COLO668 (cell line): ENCODE data around the gene LRRC42.
A peak's percentile ranks its signal among the peaks of the same experiment; 100 is the strongest.

Experiments used
- DNase-seq: peaks from one replicate; lab custom pipeline; 2025; ENCODE audit not compliant: unreplicated experiment; lab: John Stamatoyannopoulos, UW

LRRC42 gene

GRCh38 chr1:53942127-53942957, 3.8 kb upstream of the LRRC42 start:
- DNase-seq, result no peak

GRCh38 chr1:53943090-53943489, 3.1 kb upstream of the LRRC42 start:
- DNase-seq, result no peak

- DNase-seq, result no peak
Observed at GRCh38 chr1:53943490-53944043, 2.6 kb upstream of the LRRC42 start.

GRCh38 chr1:53944469-53945182, 1.5 kb upstream of the LRRC42 start:
- no peak for DNase-seq

GRCh38 chr1:53945183-53945432, 1.0 kb upstream of the LRRC42 start:
- DNase-seq, result no peak

GRCh38 chr1:53945433-53946251, 508 bp upstream of the LRRC42 start, which contains the start of gene IFT25:
IFT25 (minus strand) TSS chr1:53945699; CDS start chr1:53940082, 5,617 bp downstream.
- peak; percentile 100 for DNase-seq

GRCh38 chr1:53947172-53947907, 1.2 kb downstream of the LRRC42 start:
- no peak for DNase-seq

GRCh38 chr1:53948291-53948690, 2.1 kb downstream of the LRRC42 start:
- no peak for DNase-seq

GRCh38 chr1:53949023-53949990, 3.2 kb downstream of the LRRC42 start:
- DNase-seq, result peak; percentile 77

GRCh38 chr1:53951697-53952096, 5.5 kb downstream of the LRRC42 start:
- no peak for DNase-seq

- no peak for DNase-seq
Observed at GRCh38 chr1:53954128-53954527, 8.0 kb downstream of the LRRC42 start.

GRCh38 chr1:53956308-53957168, 10.4 kb downstream of the LRRC42 start:
- DNase-seq, result peak; percentile 81

- peak; percentile 65 for DNase-seq
Observed at GRCh38 chr1:53957194-53957818, 11.2 kb downstream of the LRRC42 start.

GRCh38 chr1:53959664-53960250, 13.6 kb downstream of the LRRC42 start:
- no peak for DNase-seq

- no peak for DNase-seq
Observed at GRCh38 chr1:53962395-53962794, 16.2 kb downstream of the LRRC42 start.

GRCh38 chr1:53963460-53963859, 17.3 kb downstream of the LRRC42 start:
- DNase-seq, result no peak

- DNase-seq, result no peak
Observed at GRCh38 chr1:53964109-53964508, 18.0 kb downstream of the LRRC42 start.

GRCh38 chr1:53966794-53967193, 20.6 kb downstream of the LRRC42 start:
- no peak for DNase-seq
